ENCODE data around the gene KRT77. TPM values are rescaled to one million over a fixed set of nuclear protein-coding genes. Genes with fewer than 3 reads are reported as not detected.
"Not testable (repeated sequence)": the region's sequence is repeated elsewhere in the genome, so short reads cannot be mapped to it uniquely, and the experiment has no call there.

The KRT77 gene
- total RNA-seq: not detected
- under 1 TPM in 1 of 3 donors, not detected in 2; 0.12 TPM for polyA plus RNA-seq
- 0 to 0.21 (median 0) reads per million in 6 experiments for total RNA-seq

GRCh38 chr12:52703424-52703823 lies at the start of gene KRT77:
TSS of gene KRT77 (minus strand) at chr12:52703524. CDS start at chr12:52703434, 90 bp downstream.
- H3K36me3 Mint-ChIP-seq: no peaks in the 10 kb centered on the region
- peaks cover 16 to 29% (median 19%) of the 10 kb centered on the region in 4 donors for H3K4me1 Mint-ChIP-seq
- H3K27ac Mint-ChIP-seq: peak within 1 kb of the TSS in 3 of 10 donors; percentile 9 to 65 (median 35)
- H3K9me3 Mint-ChIP-seq: no peaks in the 10 kb centered on the region
- no peak within 1 kb of the TSS for H3K4me3 Mint-ChIP-seq
- peaks cover 0 to 4% (median 2%) of the 10 kb centered on the region in 5 donors for H3K27me3 Mint-ChIP-seq
- DNase-seq (no peak), ATAC-seq (no peak)
- POLR2A ChIA-PET: interaction anchor here (1.1 kb wide), 1 partner anchor 13 kb away, joined by 3 read pairs; no protein-coding TSS in a partner anchor

GRCh38 chr12:52752516-52752915 lies 49.2 kb upstream of the KRT77 start:
- Mint-ChIP-seq H3K4me1 (peaks cover 10 to 16% (median 11%) of the 10 kb centered on the region in 4 donors), H3K27me3 (peaks cover 0 to 9% (median 3%) of the 10 kb centered on the region in 5 donors), H3K4me3 (no peak overlapping the region), H3K27ac (no peak overlapping the region), H3K9me3 (no peaks in the 10 kb centered on the region), H3K36me3 (no peaks in the 10 kb centered on the region)
- POLR2A ChIA-PET: no interaction called here
- ATAC-seq (no peak), DNase-seq (no peak)

DNA sequence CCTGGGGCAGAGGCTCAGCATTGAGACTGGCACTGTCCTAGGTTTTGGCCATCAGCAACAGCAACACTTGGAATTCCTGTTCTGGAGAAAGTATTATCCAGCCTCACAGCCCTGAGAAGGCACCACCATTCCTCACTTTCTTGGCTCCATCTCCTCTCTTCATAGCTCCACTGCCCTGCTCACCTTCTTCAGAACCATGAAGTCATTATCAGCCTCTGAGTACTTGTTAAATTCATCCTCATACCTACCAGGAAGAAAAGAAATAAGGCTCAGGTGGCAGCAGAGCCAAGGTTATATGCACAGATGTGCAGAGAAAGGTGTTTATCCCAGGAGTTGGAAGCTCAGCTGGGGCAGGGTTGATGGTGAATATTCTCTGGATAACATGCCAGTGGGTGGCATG lies 48.5 kb upstream of the KRT77 start:
- POLR2A ChIA-PET: no interaction called here
- ATAC-seq (no peak), DNase-seq (no peak)
- H3K4me1 Mint-ChIP-seq: peaks cover 10 to 16% (median 11%) of the 10 kb centered on the region in 4 donors
- H3K36me3 Mint-ChIP-seq: no peaks in the 10 kb centered on the region
- H3K27ac Mint-ChIP-seq: peak overlapping the region in 1 of 10 donors; percentile 29
- peaks cover 0 to 9% (median 3%) of the 10 kb centered on the region in 5 donors for H3K27me3 Mint-ChIP-seq
- no peaks in the 10 kb centered on the region for H3K9me3 Mint-ChIP-seq
- no peak overlapping the region for H3K4me3 Mint-ChIP-seq

DNA sequence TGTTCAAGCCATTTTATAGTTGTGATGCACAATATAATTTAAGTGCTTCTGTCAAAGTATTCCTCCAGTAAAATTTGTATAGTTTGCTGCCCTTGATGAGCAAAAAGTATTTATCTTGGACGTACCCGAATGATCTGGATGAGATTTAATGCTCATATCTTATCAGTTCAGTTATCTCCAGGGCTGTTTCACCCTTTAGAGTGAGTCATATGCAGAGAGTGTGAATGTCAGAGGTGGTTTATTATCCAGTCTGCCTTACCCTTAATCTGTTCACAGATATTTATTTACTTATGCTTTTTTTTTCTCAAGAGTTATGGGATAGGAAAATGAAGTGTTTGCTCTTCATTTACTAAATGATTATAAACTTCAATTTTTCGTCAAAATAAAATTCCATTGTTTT lies 47.2 kb upstream of the KRT77 start:
- ATAC-seq, H3K27me3 Mint-ChIP-seq, H3K4me3 Mint-ChIP-seq, POLR2A ChIA-PET, H3K36me3 Mint-ChIP-seq, DNase-seq, H3K9me3 Mint-ChIP-seq, H3K27ac Mint-ChIP-seq: not testable (repeated sequence)
- H3K4me1 Mint-ChIP-seq: peaks cover 10 to 16% (median 11%) of the 10 kb centered on the region in 4 donors

- H3K4me3 Mint-ChIP-seq: no peak overlapping the region
- no peaks in the 10 kb centered on the region for H3K36me3 Mint-ChIP-seq
- H3K9me3 Mint-ChIP-seq: no peaks in the 10 kb centered on the region
- POLR2A ChIA-PET: no interaction called here
- no peak for ATAC-seq
- H3K27me3 Mint-ChIP-seq: peaks cover 0 to 9% (median 3%) of the 10 kb centered on the region in 5 donors
- H3K4me1 Mint-ChIP-seq: peaks cover 10 to 16% (median 11%) of the 10 kb centered on the region in 4 donors
- no peak overlapping the region for H3K27ac Mint-ChIP-seq
- no peak for DNase-seq
Measured at GRCh38 chr12:52749827-52750226, 46.5 kb upstream of the KRT77 start.

DNA sequence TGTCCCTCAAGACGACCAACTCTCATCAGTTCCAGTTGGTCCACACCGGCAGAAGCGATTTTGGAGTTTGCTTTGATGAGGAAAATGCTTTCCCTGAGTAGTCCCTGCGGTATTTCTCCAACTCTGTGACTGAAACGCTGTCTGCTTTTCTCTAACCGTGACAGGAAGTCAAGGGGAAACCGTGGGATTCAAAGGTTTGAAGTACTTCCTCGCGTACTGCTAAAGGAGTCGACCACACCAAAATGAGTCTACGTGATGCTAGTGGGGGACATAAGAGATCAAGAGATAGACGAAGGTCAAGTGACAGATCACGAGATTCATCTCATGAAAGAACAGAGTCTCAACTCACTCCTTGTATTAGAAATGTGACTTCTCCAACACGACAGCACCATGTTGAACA lies 45.3 kb upstream of the KRT77 start:
- peak overlapping the region in 1 of 10 donors; percentile 3 for H3K27ac Mint-ChIP-seq
- H3K9me3 Mint-ChIP-seq: no peaks in the 10 kb centered on the region
- ATAC-seq (peak in 1 of 2 donors; percentile 49), DNase-seq (peak in 2 of 10 donors; percentile 6 to 19)
- peaks cover 0 to 9% (median 4%) of the 10 kb centered on the region in 5 donors for H3K27me3 Mint-ChIP-seq
- H3K4me1 Mint-ChIP-seq: peaks cover 10 to 16% (median 11%) of the 10 kb centered on the region in 4 donors
- peak overlapping the region in 1 of 10 donors; percentile 11 for H3K4me3 Mint-ChIP-seq
- POLR2A ChIA-PET: no interaction called here
- peaks cover 0 to 1% (median 0%) of the 10 kb centered on the region in 3 donors for H3K36me3 Mint-ChIP-seq

DNA sequence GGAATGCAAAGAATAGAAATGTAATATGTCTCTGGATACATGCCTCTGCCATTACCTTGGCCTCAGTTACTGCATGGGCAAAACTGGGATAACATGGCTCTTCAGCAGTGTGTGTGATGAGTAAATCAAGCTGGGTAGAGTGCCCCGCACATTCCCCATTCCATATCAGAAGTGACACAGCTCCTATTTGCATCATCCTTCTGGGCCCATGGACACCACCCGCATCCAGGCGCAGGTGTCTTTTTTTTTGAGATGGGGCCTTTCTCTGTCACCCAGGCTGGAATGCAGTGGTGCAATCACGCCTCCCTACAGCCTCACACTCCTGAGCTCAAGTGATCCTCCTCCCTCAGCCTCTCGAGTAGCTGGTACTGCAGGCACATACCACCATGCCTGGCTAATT lies 42.2 kb upstream of the KRT77 start:
- Mint-ChIP-seq H3K27ac (no peak overlapping the region), H3K27me3 (peaks cover 0 to 11% (median 0%) of the 10 kb centered on the region in 5 donors), H3K36me3 (peaks cover 0 to 4% (median 0%) of the 10 kb centered on the region in 3 donors), H3K4me1 (peaks cover 10 to 16% (median 11%) of the 10 kb centered on the region in 4 donors), H3K9me3 (peaks cover 0 to 2% (median 0%) of the 10 kb centered on the region in 9 donors), H3K4me3 (no peak overlapping the region)
- DNase-seq (no peak), ATAC-seq (no peak)
- POLR2A ChIA-PET: no interaction called here

DNA sequence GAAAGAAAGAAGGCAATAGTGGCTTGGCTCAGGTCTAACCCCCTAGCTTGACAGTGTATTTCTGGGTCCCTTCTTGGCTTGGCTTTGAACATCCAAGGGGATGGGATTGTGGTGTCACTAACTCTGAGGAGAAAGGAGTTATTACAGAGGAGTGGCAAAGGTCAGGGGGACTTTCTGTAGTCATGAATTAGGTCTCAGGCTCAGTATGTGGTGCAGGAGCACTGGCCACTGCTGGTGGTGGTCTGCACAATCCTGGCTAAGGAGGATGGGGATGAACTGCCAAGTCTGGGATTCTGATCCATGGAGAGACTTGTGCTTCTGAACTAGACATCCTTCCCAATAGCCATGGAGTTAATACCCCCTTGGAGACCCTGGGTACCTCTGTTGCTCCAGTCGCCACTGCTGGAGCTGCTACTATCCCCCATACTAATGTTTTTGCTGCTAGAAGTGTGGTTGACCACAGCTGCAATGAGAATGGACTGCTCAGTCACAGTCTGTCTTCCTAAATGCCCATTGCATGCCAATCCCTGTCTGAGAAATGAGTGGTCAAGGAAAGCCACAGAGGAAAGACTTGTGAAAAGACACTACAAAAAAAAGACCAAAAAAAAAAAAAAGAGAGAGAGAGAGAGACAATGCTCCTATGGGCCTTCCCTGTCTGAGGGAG lies 41.3 kb upstream of the KRT77 start:
- H3K36me3 Mint-ChIP-seq: peaks cover 0 to 4% (median 0%) of the 10 kb centered on the region in 3 donors
- H3K4me1 Mint-ChIP-seq: peaks cover 10 to 16% (median 11%) of the 10 kb centered on the region in 4 donors
- H3K27me3 Mint-ChIP-seq: peaks cover 0 to 13% (median 0%) of the 10 kb centered on the region in 5 donors
- DNase-seq (no peak), ATAC-seq (no peak)
- H3K4me3 Mint-ChIP-seq: no peak overlapping the region
- H3K9me3 Mint-ChIP-seq: peaks cover 0 to 2% (median 0%) of the 10 kb centered on the region in 9 donors
- peak overlapping the region in 2 of 10 donors; percentile 2 to 26 for H3K27ac Mint-ChIP-seq
- POLR2A ChIA-PET: no interaction called here

- Mint-ChIP-seq H3K4me3 (no peak overlapping the region), H3K36me3 (peaks cover 0 to 4% (median 0%) of the 10 kb centered on the region in 3 donors), H3K27ac (no peak overlapping the region), H3K9me3 (peaks cover 0 to 2% (median 0%) of the 10 kb centered on the region in 9 donors), H3K4me1 (peaks cover 0 to 1% (median 0%) of the 10 kb centered on the region in 4 donors), H3K27me3 (peaks cover 0 to 16% (median 1%) of the 10 kb centered on the region in 5 donors)
- no peak for ATAC-seq
- POLR2A ChIA-PET: no interaction called here
- no peak for DNase-seq
Measured at GRCh38 chr12:52742822-52743457, 39.6 kb upstream of the KRT77 start.

DNA sequence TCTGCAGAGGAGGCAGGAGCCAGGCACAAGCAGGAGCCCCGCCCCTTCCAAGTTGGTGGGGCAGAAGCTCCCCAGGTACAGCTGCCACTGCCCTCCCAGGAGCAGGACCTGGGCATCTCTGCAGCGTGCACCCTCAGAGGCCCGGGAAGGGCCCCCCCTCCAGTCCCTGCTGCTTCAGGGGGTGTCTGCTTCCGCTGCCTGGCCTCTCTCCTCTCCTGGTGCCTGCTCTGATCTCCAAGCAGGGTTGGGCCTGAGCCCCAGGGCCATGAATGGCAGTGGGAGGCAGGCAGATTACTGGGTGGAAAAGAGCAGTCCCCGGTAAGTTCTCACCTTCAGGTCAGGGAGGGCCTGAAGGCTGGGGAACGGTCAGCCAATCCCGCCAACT lies 38.9 kb upstream of the KRT77 start:
- Mint-ChIP-seq H3K27me3 (peaks cover 0 to 16% (median 1%) of the 10 kb centered on the region in 5 donors), H3K36me3 (peaks cover 0 to 4% (median 0%) of the 10 kb centered on the region in 3 donors), H3K9me3 (peaks cover 0 to 2% (median 0%) of the 10 kb centered on the region in 9 donors), H3K4me3 (no peak overlapping the region), H3K27ac (no peak overlapping the region), H3K4me1 (no peaks in the 10 kb centered on the region)
- DNase-seq (no peak), ATAC-seq (no peak)
- POLR2A ChIA-PET: no interaction called here

DNA sequence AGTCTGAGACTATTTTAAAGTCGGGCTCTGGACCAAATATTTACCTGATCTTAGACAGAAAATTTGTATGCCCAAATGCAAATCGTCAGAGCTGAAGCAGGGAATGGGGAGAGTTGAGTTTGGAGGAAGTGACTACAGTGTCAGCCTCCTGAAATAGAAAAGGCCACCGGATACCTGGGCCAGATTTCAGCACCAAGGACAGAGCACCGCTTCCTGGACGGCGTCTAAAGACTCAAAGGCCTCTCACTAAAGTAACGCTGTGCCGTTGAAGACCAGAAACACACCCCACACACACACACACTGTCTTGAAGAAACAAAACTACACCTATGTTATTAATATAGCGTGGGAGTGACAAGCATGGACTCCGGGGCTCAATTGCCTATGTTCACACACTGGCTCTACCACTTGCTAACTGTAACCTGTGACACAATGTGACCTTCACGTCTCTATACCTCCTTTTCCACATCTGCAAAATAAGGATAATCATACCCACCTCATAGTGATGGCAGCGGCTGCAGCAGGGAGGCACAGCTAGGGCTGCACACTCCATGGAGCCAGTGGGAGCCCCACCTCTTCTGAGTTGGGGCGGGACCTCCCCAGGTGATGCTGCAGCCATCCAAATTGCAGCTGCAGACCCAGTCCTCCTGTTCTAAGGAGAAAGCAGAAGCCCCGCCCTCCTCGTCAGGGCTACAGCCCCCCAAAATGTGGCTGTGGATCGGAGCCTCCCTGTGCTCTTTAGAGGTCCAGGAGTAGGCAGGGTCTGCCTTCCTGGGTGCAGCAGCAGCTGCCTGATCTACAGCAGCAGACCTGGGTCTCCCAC lies 38.3 kb upstream of the KRT77 start:
- peak; percentile 60 to 75 for ATAC-seq
- Mint-ChIP-seq H3K36me3 (peaks cover 0 to 4% (median 0%) of the 10 kb centered on the region in 3 donors), H3K27me3 (peaks cover 0 to 16% (median 1%) of the 10 kb centered on the region in 5 donors), H3K4me1 (no peaks in the 10 kb centered on the region), H3K27ac (no peak overlapping the region), H3K9me3 (peaks cover 0 to 2% (median 0%) of the 10 kb centered on the region in 9 donors), H3K4me3 (no peak overlapping the region)
- peak; percentile 29 to 81 (median 58) for DNase-seq
- POLR2A ChIA-PET: no interaction called here

- H3K27me3 Mint-ChIP-seq: peaks cover 0 to 16% (median 1%) of the 10 kb centered on the region in 5 donors
- H3K9me3 Mint-ChIP-seq: peaks cover 0 to 2% (median 0%) of the 10 kb centered on the region in 9 donors
- no peak overlapping the region for H3K27ac Mint-ChIP-seq
- no peak overlapping the region for H3K4me3 Mint-ChIP-seq
- no peaks in the 10 kb centered on the region for H3K4me1 Mint-ChIP-seq
- POLR2A ChIA-PET: no interaction called here
- no peak for ATAC-seq
- no peak for DNase-seq
- peaks cover 0 to 4% (median 0%) of the 10 kb centered on the region in 3 donors for H3K36me3 Mint-ChIP-seq
Measured at GRCh38 chr12:52740584-52740983, 37.3 kb upstream of the KRT77 start.
